ENCODE results near the gene RAB11A.
"Not testable (repeated sequence)": the region's sequence is repeated elsewhere in the genome, so short reads cannot be mapped to it uniquely, and the experiment has no call there.

DNA sequence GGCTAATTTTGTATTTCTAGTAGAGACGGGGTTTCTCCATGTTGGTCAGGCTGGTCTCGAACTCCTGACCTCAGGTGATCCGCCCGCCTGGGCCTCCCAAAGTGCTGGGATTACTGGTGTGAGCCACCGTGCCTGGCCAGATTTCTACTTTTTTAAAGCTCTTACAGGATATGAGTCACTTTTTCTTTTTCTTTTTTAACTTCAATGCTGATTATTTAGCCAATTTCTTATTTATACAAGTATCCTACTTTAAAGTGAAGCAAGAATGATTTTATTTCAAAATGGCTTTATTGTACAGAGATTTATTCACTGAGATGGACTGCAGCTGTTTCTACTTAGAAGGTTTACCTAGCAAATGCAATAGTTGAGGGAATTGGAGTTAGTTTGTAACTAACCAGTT, 3.3 kb downstream of the RAB11A start:
- TF ChIP-seq, protein P1, sequence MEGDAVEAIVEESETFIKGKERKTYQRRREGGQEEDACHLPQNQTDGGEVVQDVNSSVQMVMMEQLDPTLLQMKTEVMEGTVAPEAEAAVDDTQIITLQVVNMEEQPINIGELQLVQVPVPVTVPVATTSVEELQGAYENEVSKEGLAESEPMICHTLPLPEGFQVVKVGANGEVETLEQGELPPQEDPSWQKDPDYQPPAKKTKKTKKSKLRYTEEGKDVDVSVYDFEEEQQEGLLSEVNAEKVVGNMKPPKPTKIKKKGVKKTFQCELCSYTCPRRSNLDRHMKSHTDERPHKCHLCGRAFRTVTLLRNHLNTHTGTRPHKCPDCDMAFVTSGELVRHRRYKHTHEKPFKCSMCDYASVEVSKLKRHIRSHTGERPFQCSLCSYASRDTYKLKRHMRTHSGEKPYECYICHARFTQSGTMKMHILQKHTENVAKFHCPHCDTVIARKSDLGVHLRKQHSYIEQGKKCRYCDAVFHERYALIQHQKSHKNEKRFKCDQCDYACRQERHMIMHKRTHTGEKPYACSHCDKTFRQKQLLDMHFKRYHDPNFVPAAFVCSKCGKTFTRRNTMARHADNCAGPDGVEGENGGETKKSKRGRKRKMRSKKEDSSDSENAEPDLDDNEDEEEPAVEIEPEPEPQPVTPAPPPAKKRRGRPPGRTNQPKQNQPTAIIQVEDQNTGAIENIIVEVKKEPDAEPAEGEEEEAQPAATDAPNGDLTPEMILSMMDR (IDR thresholded peaks at IDR 0.05) = not testable (repeated sequence)
- TF ChIP-seq EZH2 (IDR thresholded peaks at IDR 0.05; ENCODE audit: borderline replicate concordance, insufficient read depth, low read depth, low read length, poor library complexity, severe bottlenecking) = not testable (repeated sequence)
